Stimulated activated CD8-positive, alpha-beta memory T cell treated with anti-CD3 and anti-CD28 coated beads, Interleukin-2, amount 100 ng/mL, for 48 hours (primary cell): ENCODE measurements around the gene PPP4C.
A peak's percentile ranks its signal among the peaks of the same experiment; 100 is the strongest.
"Not testable (repeated sequence)": the region's sequence is repeated elsewhere in the genome, so short reads cannot be mapped to it uniquely, and the experiment has no call there.

ENCODE experiments used
- DNase-seq, 2 donors: peaks; one replicate each; pipeline ENCODE4 v3.0.0-alpha.2; 2020; ENCODE audit warnings: low read depth in 2 of 2

The PPP4C gene

DNA sequence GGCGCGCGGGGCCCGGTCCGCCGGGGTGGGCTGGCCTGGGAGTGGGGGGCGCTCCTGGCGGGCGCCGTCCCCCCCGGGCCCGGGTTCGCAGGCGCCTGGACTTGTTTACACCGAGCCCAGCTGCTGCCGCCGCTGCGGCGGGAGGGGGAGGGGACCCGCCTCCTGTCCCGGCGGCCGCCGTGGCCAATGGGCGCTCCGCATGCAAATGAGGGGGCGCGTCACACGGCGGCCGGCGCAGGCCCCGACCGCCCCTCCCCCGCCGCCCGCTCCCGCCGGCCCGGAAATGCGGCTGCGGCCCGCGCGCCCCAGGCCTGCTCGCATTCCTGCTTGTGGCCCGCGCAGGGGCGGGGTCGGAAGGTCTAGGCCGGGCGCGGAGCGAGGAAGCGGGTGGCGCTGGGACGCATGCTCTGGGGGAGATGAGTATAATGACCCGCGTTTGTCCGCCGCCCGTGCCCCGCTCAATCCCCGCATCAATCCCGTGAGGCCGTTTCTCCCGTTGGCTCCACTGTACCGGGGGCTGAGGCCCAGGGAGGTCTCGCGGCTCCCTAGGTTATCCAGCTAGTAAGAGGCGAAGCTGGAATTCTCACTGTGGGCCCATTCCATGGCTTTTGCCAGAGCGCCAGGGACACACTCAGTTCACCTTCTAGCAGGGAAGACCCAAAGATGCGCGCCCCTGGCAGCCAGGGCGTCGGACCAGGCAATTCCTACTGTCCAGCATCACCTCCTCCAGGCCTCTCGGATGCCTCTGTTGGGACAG is 20.5 kb downstream of the PPP4C start, which contains the start of gene YPEL3:
Gene YPEL3, minus strand, starts transcription at position 109 of the 757 bp plus-strand sequence. CDS start 731 bp downstream, outside the sequence.
- peak; percentile 80 to 85 for DNase-seq

GRCh38 chr16:30096862-30097563 is 21.2 kb downstream of the PPP4C start:
- DNase-seq: no peak

DNA sequence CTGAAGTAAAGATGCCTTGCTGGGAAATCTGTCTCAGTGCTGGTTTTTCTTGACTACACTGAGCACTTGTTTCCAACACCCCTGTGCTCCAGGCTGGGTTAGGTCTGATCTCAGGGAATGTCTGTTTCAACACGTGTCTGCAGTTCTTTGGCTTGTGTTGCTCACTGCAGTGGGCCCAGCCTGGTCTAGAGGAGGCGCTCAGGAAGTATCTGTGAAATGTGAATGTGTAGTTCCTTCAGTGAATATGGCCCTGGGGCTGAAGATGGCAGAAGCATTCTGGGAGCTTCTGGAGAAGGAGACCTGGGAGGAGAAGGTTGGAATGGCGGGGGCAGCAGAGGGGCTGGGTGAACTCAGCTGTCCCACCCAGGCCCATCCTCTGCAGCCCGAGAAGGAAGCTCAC is 28.3 kb downstream of the PPP4C start:
- no peak for DNase-seq

- DNase-seq: no peak
Observed at GRCh38 chr16:30104492-30104891, 28.7 kb downstream of the PPP4C start.

GRCh38 chr16:30108059-30108850 is 32.5 kb downstream of the PPP4C start:
- DNase-seq: no peak

DNA sequence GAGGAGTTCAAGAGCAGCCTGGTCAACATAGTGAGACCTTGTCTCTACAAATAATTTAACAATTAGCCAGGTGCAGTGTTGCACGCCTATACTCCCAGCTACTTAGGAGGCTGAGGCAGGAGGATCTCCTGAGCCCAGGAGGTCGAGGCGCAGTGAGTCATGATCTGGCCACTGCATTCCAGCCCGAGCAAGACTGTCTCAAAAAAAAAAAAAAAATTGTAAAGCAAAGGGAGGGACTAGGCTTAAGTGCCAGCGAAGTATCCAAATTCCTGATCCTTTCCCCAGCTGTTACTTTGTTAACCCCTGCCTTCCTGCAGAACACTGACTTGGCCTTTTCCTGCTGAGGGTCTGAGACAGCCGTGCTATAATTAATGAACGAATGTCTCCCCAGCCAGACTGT is 34.9 kb downstream of the PPP4C start:
- DNase-seq: no peak

- peak; percentile 61 to 64 for DNase-seq
Observed at GRCh38 chr16:30112197-30113030, 36.6 kb downstream of the PPP4C start.

DNA sequence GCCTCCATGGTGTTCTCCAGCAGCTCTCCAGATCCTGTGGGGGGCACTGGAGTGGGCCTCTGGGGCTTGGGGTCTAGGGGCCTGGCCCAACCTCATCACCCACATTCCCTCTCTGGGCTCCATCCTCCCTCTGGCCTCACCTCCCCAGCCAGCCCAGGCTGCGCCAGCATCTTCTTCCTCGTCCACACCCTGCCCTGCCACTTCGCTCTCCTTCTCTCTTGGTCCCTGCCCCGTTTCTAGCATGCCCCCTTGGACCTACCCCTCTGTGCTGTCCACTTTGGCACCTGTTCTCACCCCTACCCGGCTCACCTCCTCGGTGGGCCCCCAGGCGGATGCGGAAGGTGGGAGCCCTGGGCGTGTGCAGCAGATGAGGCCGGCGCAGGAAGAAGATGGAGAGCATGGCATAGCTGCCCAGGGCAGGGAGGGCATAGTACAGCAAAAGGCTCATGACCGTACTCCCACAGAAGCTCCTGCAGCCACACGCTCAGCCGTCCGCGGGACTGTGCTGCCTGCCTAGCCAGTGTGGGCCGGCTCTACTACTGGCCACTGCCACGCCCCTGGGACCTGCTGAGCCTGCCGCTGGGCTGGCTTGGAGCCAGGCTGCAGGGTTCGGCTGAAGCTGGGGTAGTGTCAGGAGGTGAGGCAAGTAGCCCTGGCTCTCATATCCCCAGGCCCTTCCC is 37.4 kb downstream of the PPP4C start, which contains the start of gene GDPD3:
Gene GDPD3, minus strand, starts transcription at position 507 of the 680 bp plus-strand sequence. Its CDS starts 59 bp downstream, at position 448.
- no peak for DNase-seq

- DNase-seq: no peak
Observed at GRCh38 chr16:30113711-30114333, 38.0 kb downstream of the PPP4C start.

GRCh38 chr16:30114411-30114810 is 38.6 kb downstream of the PPP4C start:
- no peak for DNase-seq

GRCh38 chr16:30114833-30115232 is 39.0 kb downstream of the PPP4C start:
- DNase-seq: not testable (repeated sequence)

GRCh38 chr16:30115238-30115637 is 39.4 kb downstream of the PPP4C start:
- no peak for DNase-seq

DNA sequence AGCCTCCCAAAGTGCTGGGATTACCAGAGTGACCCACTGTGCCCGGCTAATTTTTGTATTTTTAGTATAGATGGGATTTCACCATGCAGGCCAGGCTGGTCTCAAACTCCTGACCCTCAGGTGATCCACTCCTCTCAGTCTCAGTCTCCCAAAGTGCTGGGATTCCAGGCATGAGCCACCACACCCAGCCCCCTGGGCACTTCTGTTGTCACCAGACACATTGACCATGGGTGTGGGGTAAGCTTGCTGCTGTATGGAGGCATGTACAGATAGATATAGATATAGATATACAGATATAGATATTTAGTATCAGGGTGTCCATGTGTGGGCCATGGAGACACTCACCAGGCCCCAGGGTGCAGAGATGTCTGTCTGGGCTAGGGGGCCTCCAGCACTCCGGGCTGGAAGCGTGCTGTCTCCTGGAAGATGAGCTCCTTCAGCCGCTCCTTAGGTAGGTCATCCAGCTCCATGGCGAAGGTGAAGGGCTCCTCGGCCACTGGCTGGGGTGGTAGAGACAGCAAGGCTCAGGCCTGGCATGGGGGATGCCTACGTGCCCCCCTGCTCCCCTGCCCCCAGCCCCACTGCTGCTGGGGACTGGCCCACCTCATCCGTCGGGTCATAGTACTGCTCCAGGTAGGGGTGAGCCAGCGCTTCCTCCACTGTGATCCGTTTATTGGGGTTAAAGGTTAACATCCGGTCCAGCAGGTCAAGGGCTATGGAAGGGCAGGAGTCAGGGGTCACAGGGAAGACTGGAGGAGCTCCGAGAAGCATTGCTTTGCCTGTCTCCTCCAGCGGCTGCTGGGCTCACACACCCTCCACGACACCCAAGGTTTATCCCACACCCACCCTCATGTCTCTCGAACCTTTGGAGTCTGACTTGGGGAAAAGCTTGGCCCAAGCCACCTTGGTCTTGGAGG is 40.8 kb downstream of the PPP4C start:
- no peak for DNase-seq

- DNase-seq: no peak
Observed at GRCh38 chr16:30117768-30118167, 42.0 kb downstream of the PPP4C start.

DNA sequence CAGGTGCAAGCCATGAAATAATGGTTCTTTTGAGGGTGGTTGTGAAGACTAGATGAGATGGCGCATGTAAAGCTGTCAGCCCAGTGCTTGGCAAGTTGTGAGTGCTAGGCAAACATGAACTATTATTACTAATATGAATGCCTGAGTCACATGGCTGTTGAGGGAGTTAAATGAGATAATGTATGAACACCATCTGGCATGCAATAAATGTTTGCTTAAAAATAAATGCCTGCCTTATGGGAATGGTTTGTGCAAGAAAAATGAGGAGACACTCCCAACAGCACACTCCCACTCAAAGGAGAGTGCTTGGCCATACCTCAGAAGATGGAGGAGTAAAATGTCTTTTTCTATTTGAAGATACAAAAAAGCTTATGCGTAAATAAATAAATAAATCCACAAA is 43.6 kb downstream of the PPP4C start:
- DNase-seq: no peak

- DNase-seq: no peak
Observed at GRCh38 chr16:30120340-30121105, 44.7 kb downstream of the PPP4C start.

DNA sequence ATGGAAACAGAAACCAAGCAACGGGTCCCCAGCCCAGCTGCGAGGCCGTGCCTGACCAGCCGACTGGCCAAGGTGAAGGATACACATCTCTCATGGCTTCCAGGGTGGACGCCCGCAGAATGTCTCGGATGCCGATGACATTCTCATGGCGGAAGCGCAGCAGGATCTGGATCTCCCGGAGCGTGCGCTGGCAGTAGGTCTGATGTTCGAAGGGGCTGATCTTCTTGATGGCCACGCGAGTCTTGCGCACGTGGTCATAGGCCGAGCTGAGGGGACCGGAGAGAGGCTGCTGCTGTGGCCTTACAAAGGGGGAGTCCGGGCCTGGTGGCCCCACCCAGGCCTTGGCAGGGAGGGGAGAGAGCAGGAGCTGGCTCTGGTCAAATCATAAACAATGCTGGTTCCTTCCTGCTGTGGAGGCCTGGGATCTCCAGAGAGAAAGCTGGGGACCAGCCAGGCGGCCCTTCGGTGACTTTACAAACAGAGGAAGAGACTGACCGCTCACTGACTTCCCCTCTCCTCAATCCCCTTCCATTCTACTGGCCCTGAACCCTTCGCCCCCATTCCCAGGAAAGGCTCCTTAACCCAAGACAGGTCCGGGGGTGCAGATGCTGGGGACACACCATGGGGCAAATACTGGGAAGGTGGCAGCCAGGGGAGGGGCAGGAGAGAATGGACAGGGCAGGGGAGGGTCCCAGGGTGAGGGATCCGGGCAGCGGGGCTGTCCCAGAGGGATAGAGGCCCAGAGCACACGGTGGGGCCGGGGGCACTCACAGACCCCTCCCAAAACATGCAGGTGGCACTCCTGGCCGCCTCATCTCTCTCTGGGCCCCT is 46.2 kb downstream of the PPP4C start:
- no peak for DNase-seq
